HepG2 (cell line): ENCODE measurements around the gene KITLG. TPM values are rescaled to one million over a fixed set of nuclear protein-coding genes. Genes with fewer than 3 reads are reported as not detected.

ENCODE experiments used
- ATAC-seq: fragments of 200-7000 bp; cut with Tn5 transposase; 3 replicates; pipeline ENCODE4 v1.9.1; 2020; ENCODE audit warnings: mild to moderate bottlenecking, moderate library complexity
- BruUV-seq: library from RNA; stranded (reverse); fragments of 400-500 nt; replicated peaks from 2 replicates; lab custom pipeline; 2021; lab: Mats Ljungman, UMichigan
- CTCF ChIA-PET: fragments of 300-600 bp; formaldehyde crosslinking; extraction: SDS; loops from one replicate; lab custom pipeline; 2021; ENCODE audit warnings: low total read pairs, inconsistent platforms, low intra/inter-chr PET ratio; lab: Yijun Ruan, JAX
- POLR2A ChIA-PET: fragments of 350-600 bp; sonication (Branson Sonifier 250); formaldehyde crosslinking; loops from one replicate; lab custom pipeline; 2020; ENCODE audit warnings: antibody characterized with exemption, inconsistent platforms; lab: Yijun Ruan, JAX
- DNase-seq: peaks from one replicate; pipeline ENCODE4 v3.0.0-alpha.2; 2015; ENCODE audit warnings: low spot score
- FAIRE-seq: peaks from 3 replicates; lab custom pipeline; 2011; peaks lifted over from hg19 to GRCh38; lab: Jason Lieb, UNC
- H2AFZ ChIP-seq: one replicate; pipeline ENCODE4 v1.6.1; 2011; ENCODE audit warnings: low read length, inconsistent platforms
- H3K27ac ChIP-seq: fragments of 300-600 bp; 3 replicates; pipeline ENCODE4 v1.8.0; 2011; ENCODE audit warnings: mixed run types, mild to moderate bottlenecking, mixed read lengths, low read length, inconsistent platforms; ENCODE audit not compliant: insufficient read depth; ENCODE audit errors: extremely low read length
- H3K27me3 ChIP-seq, 2 experiments: fragments of 200-600 bp in 1 of 2; 2 replicates in 1 of 2; 3 replicates in 1 of 2; pipeline versions ENCODE4 v1.6.0 to v1.8.0; 2011; ENCODE audit warnings: low read length in 2 of 2, mild to moderate bottlenecking in 2 of 2, moderate library complexity in 2 of 2, inconsistent platforms in 1 of 2; ENCODE audit not compliant: insufficient read depth in 2 of 2, control insufficient read depth in 1 of 2
- H3K36me3 ChIP-seq, 2 experiments: fragments of 200-600 bp in 1 of 2; replicated peaks in 1 of 2; 2 replicates in 1 of 2; 3 replicates in 1 of 2; pipeline versions ENCODE4 v1.5.1 to v1.8.0; 2011; ENCODE audit warnings: low read length in 2 of 2, inconsistent platforms in 1 of 2; ENCODE audit not compliant: insufficient read depth in 2 of 2, control insufficient read depth in 1 of 2
- H3K4me1 ChIP-seq: 2 replicates; pipeline ENCODE4 v1.5.1; 2012; ENCODE audit warnings: low read length, inconsistent platforms; ENCODE audit not compliant: insufficient read depth
- H3K4me2 ChIP-seq: 2 replicates; pipeline ENCODE4 v1.6.0; 2011; ENCODE audit warnings: low read depth, low read length, inconsistent platforms
- H3K4me3 ChIP-seq, 3 experiments: fragments of 200-600 bp in 1 of 3; sonication (generic), shearing (Covaris generic) in 1 of 3; replicated peaks in 1 of 3; 2 replicates each; pipeline ENCODE4 v1.5.1; 2011 to 2016; ENCODE audit warnings: low read length in 3 of 3, inconsistent platforms in 2 of 3, low read depth in 2 of 3, mild to moderate bottlenecking in 2 of 3, control low read depth in 1 of 3, mixed read lengths in 1 of 3; ENCODE audit not compliant: insufficient read depth in 1 of 3
- H3K79me2 ChIP-seq: one replicate; pipeline ENCODE4 v1.6.1; 2011; ENCODE audit warnings: low read length, inconsistent platforms; ENCODE audit not compliant: insufficient read depth
- H3K9ac ChIP-seq: 2 replicates; pipeline ENCODE4 v1.6.0; 2011; ENCODE audit warnings: mild to moderate bottlenecking, low read depth, low read length, inconsistent platforms; ENCODE audit not compliant: insufficient read depth
- H3K9me3 ChIP-seq: 2 replicates; pipeline ENCODE4 v1.5.1; 2012; ENCODE audit warnings: mild to moderate bottlenecking, low read length
- H4K20me1 ChIP-seq: 2 replicates; pipeline ENCODE4 v1.6.0; 2011; ENCODE audit warnings: inconsistent platforms, mild to moderate bottlenecking, low read length, moderate library complexity; ENCODE audit not compliant: insufficient read depth
- BCL6 ChIP-seq: IDR thresholded peaks from 2 replicates; pipeline ENCODE4 v1.6.1; 2016; ENCODE audit warnings: missing genetic modification reagents, missing compliant biosample characterization
- FOXA1 ChIP-seq, 2 experiments: fragments of 450-650 bp in 1 of 2; sonication (generic) in 1 of 2; formaldehyde crosslinking in 1 of 2; IDR thresholded peaks; 2 replicates each; pipeline versions ENCODE4 v1.4.0 to v1.6.1; 2016 to 2020; ENCODE audit warnings: missing genetic modification reagents in 1 of 2
- SOX13 ChIP-seq, 3 experiments: fragments of 450-650 bp in 1 of 3; sonication (generic) in 1 of 3; formaldehyde crosslinking in 1 of 3; IDR thresholded peaks in 2 of 3; conservative IDR thresholded peaks in 1 of 3; 2 replicates each; pipeline versions ENCODE4 v1.5.0 to v1.6.1; 2016 to 2020; ENCODE audit warnings: antibody characterized with exemption in 1 of 3, mild to moderate bottlenecking in 1 of 3, missing compliant biosample characterization in 1 of 3, missing genetic modification reagents in 1 of 3, moderate library complexity in 1 of 3
- TARDBP ChIP-seq: sonication (generic); formaldehyde crosslinking; IDR thresholded peaks from 2 replicates; pipeline ENCODE4 v1.8.0; 2022; ENCODE audit warnings: mild to moderate bottlenecking, missing genetic modification reagents
- TEAD3 ChIP-seq: optimal IDR thresholded peaks from 2 replicates; pipeline ENCODE3; 2016; ENCODE audit warnings: borderline replicate concordance
- ZBTB20 ChIP-seq: sonication (generic); formaldehyde crosslinking; IDR thresholded peaks from 2 replicates; pipeline ENCODE4 v1.8.1; 2023; ENCODE audit warnings: missing genetic modification reagents, low read depth, mild to moderate bottlenecking, borderline replicate concordance
- ZC3H4 ChIP-seq: sonication (generic); formaldehyde crosslinking; IDR thresholded peaks from 2 replicates; pipeline ENCODE4 v1.4.0; 2020; ENCODE audit warnings: missing genetic modification reagents, borderline replicate concordance
- ZMAT3 ChIP-seq: sonication (generic); formaldehyde crosslinking; conservative IDR thresholded peaks from 2 replicates; pipeline ENCODE4 v1.7.0; 2021; ENCODE audit warnings: missing genetic modification reagents
- ZMYM4 ChIP-seq: sonication (generic); formaldehyde crosslinking; IDR thresholded peaks from 2 replicates; pipeline ENCODE4 v1.8.1; 2023; ENCODE audit warnings: mild to moderate bottlenecking, missing genetic modification reagents
- ZNF432 ChIP-seq: sonication (generic); formaldehyde crosslinking; IDR thresholded peaks from 2 replicates; pipeline ENCODE4 v1.5.0; 2020; ENCODE audit warnings: missing genetic modification reagents, mild to moderate bottlenecking, borderline replicate concordance
- ZNF558 ChIP-seq: sonication (generic); formaldehyde crosslinking; IDR thresholded peaks from 2 replicates; pipeline ENCODE4 v1.9.0; 2022; ENCODE audit warnings: mild to moderate bottlenecking, missing genetic modification reagents, borderline replicate concordance
- ZNF570 ChIP-seq: sonication (generic); formaldehyde crosslinking; IDR thresholded peaks from 2 replicates; pipeline ENCODE4 v1.4.0; 2020; ENCODE audit warnings: mild to moderate bottlenecking, missing genetic modification reagents, borderline replicate concordance
- ZNF644 ChIP-seq: IDR thresholded peaks from 2 replicates; pipeline ENCODE4 v1.6.1; 2016; ENCODE audit warnings: low read depth
- WGBS: methylation state at CpG from one replicate; pipeline ENCODE4 v1.1.6; 2017; ENCODE audit warnings: low lambda C conversion rate; 5-methylcytosine and 5-hydroxymethylcytosine counted together
- in situ Hi-C: cut with HindIII; loops from 2 replicates; pipeline ENCODE4 v1.10.0; 2017; ENCODE audit warnings: low pct_unique_long_range_greater_than_20kb; ENCODE audit not compliant: extremely low pct_ligation_motif_present
- intact Hi-C: fragments of 100-400 bp; cut with micrococcal nuclease; formaldehyde crosslinking; loops from one replicate; pipeline ENCODE4 v1.10.0; 2022; ENCODE audit not compliant: unreplicated experiment
- polyA plus RNA-seq, 8 experiments: library from polyadenylated mRNA; depleted of rRNA in 3 of 8; stranded (reverse) in 7 of 8; unstranded in 1 of 8; fragments of >200 nt; fragmentation: Illumina TruSeq in 4 of 8; extraction: Trizol in 4 of 8; gene quantifications; 2 replicates each; pipeline versions ENCODE4 v1.2.1 to v1.2.3, GENCODE V29; 2011 to 2016; ENCODE audit warnings: low read depth in 4 of 8, missing spikeins in 1 of 8, mixed read lengths in 1 of 8; ENCODE audit not compliant: insufficient read depth in 1 of 8
- total RNA-seq, 5 experiments: library from RNA; depleted of rRNA; stranded (reverse); fragments of >200 nt; fragmentation: Illumina TruSeq; extraction: Trizol; gene quantifications; 2 replicates each; pipeline ENCODE4 v1.2.3, GENCODE V29; 2016; ENCODE audit warnings: low read depth in 1 of 5
- TF ChIP-seq, protein P1 (sequence below): sonication (generic); formaldehyde crosslinking; IDR thresholded peaks from 2 replicates; pipeline ENCODE4 v1.8.0; 2022; ENCODE audit warnings: mild to moderate bottlenecking, missing genetic modification reagents, borderline replicate concordance
- TF ChIP-seq, protein P2 (sequence below): sonication (generic); formaldehyde crosslinking; IDR thresholded peaks from 2 replicates; pipeline ENCODE4 v1.8.1; 2023; ENCODE audit warnings: mild to moderate bottlenecking, missing genetic modification reagents
- TF ChIP-seq, protein P3 (sequence below): sonication (generic); formaldehyde crosslinking; IDR thresholded peaks from 2 replicates; pipeline ENCODE4 v1.4.0; 2020; ENCODE audit warnings: missing genetic modification reagents
- TF ChIP-seq, protein P4 (sequence below): sonication (generic); formaldehyde crosslinking; IDR thresholded peaks from 2 replicates; pipeline ENCODE4 v1.5.0; 2020; ENCODE audit warnings: mild to moderate bottlenecking, missing genetic modification reagents

KITLG gene
- total and polyA plus RNA-seq, 2 of the 13 experiments (the other 11 are each of a cell fraction or from before 2014, with no cell fraction given), result 0.66 to 4.3 TPM

DNA sequence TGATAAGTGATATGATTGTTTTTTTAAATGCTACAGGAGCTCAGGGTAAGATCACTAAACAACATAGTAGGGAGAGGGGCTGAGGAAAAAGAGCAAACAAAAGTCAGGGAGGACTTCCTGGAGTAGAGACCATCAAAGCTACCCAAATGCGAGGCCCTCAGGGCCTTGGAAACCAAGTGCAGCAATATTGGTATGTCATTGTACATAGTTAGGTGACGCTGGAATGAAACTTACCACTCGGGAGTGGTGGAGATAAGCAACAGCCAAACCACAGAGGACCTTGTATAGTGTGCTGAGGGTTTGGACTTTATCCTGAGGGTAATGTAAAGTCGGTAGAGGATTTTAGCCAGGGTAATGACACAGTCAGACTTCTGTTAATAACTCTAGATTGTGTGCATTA lies 13.8 kb downstream of the KITLG start:
- no peaks in the 10 kb centered on the region for H3K79me2 ChIP-seq
- no peaks in the 10 kb centered on the region for H3K27me3 ChIP-seq
- WGBS, result 2% methylated on average over 4 of the region's 4 CpGs
- H3K9ac ChIP-seq, result no peak overlapping the region
- H3K4me3 ChIP-seq, result no peak overlapping the region; a peak in 1 of 6 replicates
- peak overlapping the region; percentile 55 for H3K4me2 ChIP-seq
- no peaks in the 10 kb centered on the region for H3K36me3 ChIP-seq
- no peaks in the 10 kb centered on the region for H4K20me1 ChIP-seq
- in situ Hi-C loops, result no loop called here
- FAIRE-seq, result peak; percentile 81
- H3K4me1 ChIP-seq, result peaks cover 42% of the 10 kb centered on the region
- no peak overlapping the region for H3K27ac ChIP-seq
- DNase-seq, result peak; percentile 84
- CTCF ChIA-PET, result no interaction called here
- no peaks in the 10 kb centered on the region for H3K9me3 ChIP-seq
- ATAC-seq, result peak; percentile 92
- BruUV-seq, result no TSS peak
- POLR2A ChIA-PET, result interaction anchor here (2.0 kb wide), 1 partner anchor 14 kb away, joined by 5 read pairs; no protein-coding TSS in a partner anchor
- intact Hi-C loops, result loop anchor here (1.0 kb wide), 1 partner anchor 14 kb away; the partner anchor contains the start of gene KITLG
- H2AFZ ChIP-seq, result no peak overlapping the region
- TF ChIP-seq TARDBP (CRISPR knock-in tag), result 0 out of 2 replicates have a peak, but pooled peaks have one; percentile 42
- no peak for TF ChIP-seq ZBTB20 (CRISPR knock-in tag)
- TF ChIP-seq, protein P1, sequence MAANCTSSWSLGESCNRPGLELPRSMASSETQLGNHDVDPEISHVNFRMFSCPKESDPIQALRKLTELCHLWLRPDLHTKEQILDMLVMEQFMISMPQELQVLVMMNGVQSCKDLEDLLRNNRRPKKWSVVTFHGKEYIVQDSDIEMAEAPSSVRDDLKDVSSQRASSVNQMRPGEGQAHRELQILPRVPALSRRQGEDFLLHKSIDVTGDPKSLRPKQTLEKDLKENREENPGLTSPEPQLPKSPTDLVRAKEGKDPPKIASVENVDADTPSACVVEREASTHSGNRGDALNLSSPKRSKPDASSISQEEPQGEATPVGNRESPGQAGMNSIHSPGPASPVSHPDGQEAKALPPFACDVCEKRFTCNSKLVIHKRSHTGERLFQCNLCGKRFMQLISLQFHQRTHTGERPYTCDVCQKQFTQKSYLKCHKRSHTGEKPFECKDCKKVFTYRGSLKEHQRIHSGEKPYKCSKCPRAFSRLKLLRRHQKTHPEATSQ (CRISPR knock-in tag), result no peak
- TF ChIP-seq, protein P2, sequence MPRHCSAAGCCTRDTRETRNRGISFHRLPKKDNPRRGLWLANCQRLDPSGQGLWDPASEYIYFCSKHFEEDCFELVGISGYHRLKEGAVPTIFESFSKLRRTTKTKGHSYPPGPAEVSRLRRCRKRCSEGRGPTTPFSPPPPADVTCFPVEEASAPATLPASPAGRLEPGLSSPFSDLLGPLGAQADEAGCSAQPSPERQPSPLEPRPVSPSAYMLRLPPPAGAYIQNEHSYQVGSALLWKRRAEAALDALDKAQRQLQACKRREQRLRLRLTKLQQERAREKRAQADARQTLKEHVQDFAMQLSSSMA (CRISPR knock-in tag), result no peak
- peak; percentile 30; the same call in 1 of the 2 replicates for TF ChIP-seq ZMYM4 (CRISPR knock-in tag)
- no peak for TF ChIP-seq SOX13 (IDR thresholded peaks at IDR 0.05)
- TF ChIP-seq SOX13 (CRISPR knock-in tag; conservative IDR thresholded peaks at IDR 0.05 in 1 of 2, IDR thresholded peaks at IDR 0.05 in 1 of 2), result peak in 1 of 2 experiments; percentile 54; a peak in 2 of 4 replicates
- TF ChIP-seq ZNF558 (CRISPR knock-in tag), result no peak
- TF ChIP-seq ZMAT3, result no peak
- peak; percentile 10; the same call in 1 of the 2 replicates for TF ChIP-seq ZNF644 (CRISPR knock-in tag)
- TF ChIP-seq ZC3H4, result no peak
- no peak for TF ChIP-seq ZNF432 (CRISPR knock-in tag)
- no peak for TF ChIP-seq ZNF570 (CRISPR knock-in tag)
- TF ChIP-seq TEAD3 (CRISPR knock-in tag), result no peak
- TF ChIP-seq, protein P3, sequence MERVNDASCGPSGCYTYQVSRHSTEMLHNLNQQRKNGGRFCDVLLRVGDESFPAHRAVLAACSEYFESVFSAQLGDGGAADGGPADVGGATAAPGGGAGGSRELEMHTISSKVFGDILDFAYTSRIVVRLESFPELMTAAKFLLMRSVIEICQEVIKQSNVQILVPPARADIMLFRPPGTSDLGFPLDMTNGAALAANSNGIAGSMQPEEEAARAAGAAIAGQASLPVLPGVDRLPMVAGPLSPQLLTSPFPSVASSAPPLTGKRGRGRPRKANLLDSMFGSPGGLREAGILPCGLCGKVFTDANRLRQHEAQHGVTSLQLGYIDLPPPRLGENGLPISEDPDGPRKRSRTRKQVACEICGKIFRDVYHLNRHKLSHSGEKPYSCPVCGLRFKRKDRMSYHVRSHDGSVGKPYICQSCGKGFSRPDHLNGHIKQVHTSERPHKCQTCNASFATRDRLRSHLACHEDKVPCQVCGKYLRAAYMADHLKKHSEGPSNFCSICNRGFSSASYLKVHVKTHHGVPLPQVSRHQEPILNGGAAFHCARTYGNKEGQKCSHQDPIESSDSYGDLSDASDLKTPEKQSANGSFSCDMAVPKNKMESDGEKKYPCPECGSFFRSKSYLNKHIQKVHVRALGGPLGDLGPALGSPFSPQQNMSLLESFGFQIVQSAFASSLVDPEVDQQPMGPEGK, result peak; percentile 24; the same call in 1 of the 2 replicates
- TF ChIP-seq, protein P4, sequence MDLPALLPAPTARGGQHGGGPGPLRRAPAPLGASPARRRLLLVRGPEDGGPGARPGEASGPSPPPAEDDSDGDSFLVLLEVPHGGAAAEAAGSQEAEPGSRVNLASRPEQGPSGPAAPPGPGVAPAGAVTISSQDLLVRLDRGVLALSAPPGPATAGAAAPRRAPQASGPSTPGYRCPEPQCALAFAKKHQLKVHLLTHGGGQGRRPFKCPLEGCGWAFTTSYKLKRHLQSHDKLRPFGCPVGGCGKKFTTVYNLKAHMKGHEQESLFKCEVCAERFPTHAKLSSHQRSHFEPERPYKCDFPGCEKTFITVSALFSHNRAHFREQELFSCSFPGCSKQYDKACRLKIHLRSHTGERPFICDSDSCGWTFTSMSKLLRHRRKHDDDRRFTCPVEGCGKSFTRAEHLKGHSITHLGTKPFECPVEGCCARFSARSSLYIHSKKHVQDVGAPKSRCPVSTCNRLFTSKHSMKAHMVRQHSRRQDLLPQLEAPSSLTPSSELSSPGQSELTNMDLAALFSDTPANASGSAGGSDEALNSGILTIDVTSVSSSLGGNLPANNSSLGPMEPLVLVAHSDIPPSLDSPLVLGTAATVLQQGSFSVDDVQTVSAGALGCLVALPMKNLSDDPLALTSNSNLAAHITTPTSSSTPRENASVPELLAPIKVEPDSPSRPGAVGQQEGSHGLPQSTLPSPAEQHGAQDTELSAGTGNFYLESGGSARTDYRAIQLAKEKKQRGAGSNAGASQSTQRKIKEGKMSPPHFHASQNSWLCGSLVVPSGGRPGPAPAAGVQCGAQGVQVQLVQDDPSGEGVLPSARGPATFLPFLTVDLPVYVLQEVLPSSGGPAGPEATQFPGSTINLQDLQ (CRISPR knock-in tag), result no peak
- TF ChIP-seq FOXA1 (IDR thresholded peaks at IDR 0.05), result no peak
- 0 out of 2 replicates have a peak, but pooled peaks have one; percentile 21 for TF ChIP-seq FOXA1 (CRISPR knock-in tag; IDR thresholded peaks at IDR 0.05)
- peak; percentile 39; the same call in 1 of the 2 replicates for TF ChIP-seq BCL6 (CRISPR knock-in tag)
